ENCODE results near the gene TRIM46. TPM values are rescaled to one million over a fixed set of nuclear protein-coding genes. Genes with fewer than 3 reads are reported as not detected.
A peak's percentile ranks its signal among the peaks of the same experiment; 100 is the strongest.
"Not testable (repeated sequence)": the region's sequence is repeated elsewhere in the genome, so short reads cannot be mapped to it uniquely, and the experiment has no call there.

Gene TRIM46
- total RNA-seq, 1 experiment from 2014 or later: 1.9 TPM

DNA sequence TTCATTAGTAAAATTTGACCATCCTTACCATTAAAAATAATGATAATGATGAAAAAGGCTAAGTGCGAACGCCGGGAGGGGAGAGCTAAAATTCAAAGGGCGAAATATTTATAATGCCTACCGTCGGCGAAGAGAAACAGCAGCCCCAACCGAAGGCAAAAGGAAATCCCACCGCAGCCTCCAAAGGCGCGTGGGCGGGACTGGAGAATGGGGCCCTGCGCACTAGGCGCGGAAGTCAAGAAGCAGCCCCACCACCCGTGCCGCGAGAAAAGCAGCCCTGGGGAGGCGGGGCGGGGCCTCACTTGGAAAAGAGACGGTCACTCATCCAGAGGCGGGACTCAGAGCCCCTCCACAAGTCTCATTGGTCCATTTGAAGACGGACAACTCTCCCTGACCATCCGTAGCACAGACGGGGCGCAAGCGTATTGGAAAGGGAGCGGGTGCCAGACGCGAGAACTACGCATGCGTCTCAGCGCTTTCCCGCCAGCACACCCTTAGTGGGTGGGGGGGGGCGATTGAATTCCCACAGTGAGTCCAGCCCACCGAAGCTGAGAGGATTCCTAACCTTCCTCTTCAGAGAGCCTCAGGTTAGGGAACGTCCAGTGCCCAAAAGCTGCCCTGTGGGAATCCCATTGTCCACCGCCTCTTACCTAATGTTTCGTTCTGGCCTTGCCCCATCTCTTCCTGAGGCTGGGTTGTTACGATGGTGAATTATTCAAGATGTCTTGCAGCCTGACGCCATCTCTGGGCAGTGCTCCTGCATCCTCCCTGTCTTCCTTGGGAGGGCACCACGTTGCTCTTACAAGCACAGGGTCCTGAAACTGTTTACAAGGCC lies 53.8 kb downstream of the TRIM46 start:
- peak; percentile 99 for DNase-seq (ENCODE audit: low read depth)

- DNase-seq (ENCODE audit: low read depth): no peak
Observed at GRCh38 chr1:155228096-155228427, 54.4 kb downstream of the TRIM46 start.

DNA sequence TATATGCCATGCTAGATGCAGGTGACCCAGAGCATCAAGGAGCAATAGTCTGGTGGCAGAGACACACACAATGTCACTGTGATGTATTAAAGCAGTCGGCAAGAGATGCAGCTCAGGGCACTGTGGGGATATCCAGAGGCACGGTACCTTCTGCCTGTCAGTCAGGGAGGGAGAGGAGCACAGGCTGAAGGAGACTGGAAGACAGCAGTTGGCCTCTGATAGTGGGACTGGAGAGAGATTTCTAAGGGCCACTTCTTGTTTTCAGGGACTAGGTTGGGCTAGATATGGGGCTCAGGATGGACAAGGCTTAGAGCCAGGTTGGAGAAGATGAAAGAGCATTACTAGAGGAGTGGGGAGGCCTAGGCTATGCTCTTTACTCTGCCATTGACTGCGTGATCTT lies 57.7 kb downstream of the TRIM46 start:
- not testable (repeated sequence) for DNase-seq (ENCODE audit: low read depth)

- DNase-seq (ENCODE audit: low read depth): not testable (repeated sequence)
Observed at GRCh38 chr1:155232001-155232978, 58.6 kb downstream of the TRIM46 start.

DNA sequence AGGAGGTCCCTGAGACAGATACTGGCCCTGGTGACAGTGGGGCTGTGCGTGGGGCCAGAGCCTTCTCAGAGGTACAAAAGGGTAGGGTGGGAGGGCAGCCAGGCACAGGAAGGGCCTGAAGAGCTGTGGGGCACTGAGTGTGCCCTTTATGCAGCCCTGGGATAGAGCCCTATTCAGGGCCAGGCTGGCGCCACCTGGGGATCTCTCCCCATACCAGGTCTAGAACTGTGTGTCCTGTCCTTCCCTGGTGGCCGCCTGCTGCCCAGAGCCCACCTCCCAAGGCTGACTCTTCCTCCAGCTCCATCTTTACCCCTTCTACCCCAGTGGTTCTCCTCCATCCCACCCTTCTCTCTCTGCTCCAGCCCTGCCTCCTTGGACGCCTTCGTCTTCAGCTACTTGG lies 59.9 kb downstream of the TRIM46 start:
- DNase-seq (ENCODE audit: low read depth): not testable (repeated sequence)

Other genes with a start within 250 kb of the TRIM46 start
- 3.8 and 5.7 TPM in 2 replicates for gene PMVK, start 237.1 kb upstream of the TRIM46 start, total RNA-seq (2014; rRNA removed; shearing (Covaris generic))
- gene PBXIP1, start 217.8 kb upstream of the TRIM46 start, total RNA-seq (2014; rRNA removed; shearing (Covaris generic)): 10.5 and 10.9 TPM in 2 replicates
- 21.8 and 24.3 TPM in 2 replicates for gene PYGO2, start 212.1 kb upstream of the TRIM46 start, total RNA-seq (2014; rRNA removed; shearing (Covaris generic))
- gene SHC1, start 203.1 kb upstream of the TRIM46 start, total RNA-seq (2014; rRNA removed; shearing (Covaris generic)): 112 and 126 TPM in 2 replicates
- 362 and 379 TPM in 2 replicates for gene CKS1B, start 199.2 kb upstream of the TRIM46 start, total RNA-seq (2014; rRNA removed; shearing (Covaris generic))
- 48.1 and 51.2 TPM in 2 replicates for gene FLAD1, start 190.5 kb upstream of the TRIM46 start, total RNA-seq (2014; rRNA removed; shearing (Covaris generic))
- not detected in 2 replicates for gene LENEP, start 180.3 kb upstream of the TRIM46 start, total RNA-seq (2014; rRNA removed; shearing (Covaris generic))
- 11.7 and 14.8 TPM in 2 replicates for gene ZBTB7B, start 171.0 kb upstream of the TRIM46 start, total RNA-seq (2014; rRNA removed; shearing (Covaris generic))
- not detected in 2 replicates for gene DCST2, start 140.1 kb upstream of the TRIM46 start, total RNA-seq (2014; rRNA removed; shearing (Covaris generic))
- gene DCST1, start 140.0 kb upstream of the TRIM46 start, total RNA-seq (2014; rRNA removed; shearing (Covaris generic)): not detected in 2 replicates
- gene ADAM15, start 122.5 kb upstream of the TRIM46 start, total RNA-seq (2014; rRNA removed; shearing (Covaris generic)): 44.5 and 46.2 TPM in 2 replicates
- gene EFNA4, start 110.1 kb upstream of the TRIM46 start, total RNA-seq (2014; rRNA removed; shearing (Covaris generic)): 10.6 and 16.7 TPM in 2 replicates
- 1.1 and 2.4 TPM in 2 replicates for gene EFNA3, start 95.0 kb upstream of the TRIM46 start, total RNA-seq (2014; rRNA removed; shearing (Covaris generic))
- gene EFNA1, start 46.0 kb upstream of the TRIM46 start, total RNA-seq (2014; rRNA removed; shearing (Covaris generic)): 24.6 and 34.5 TPM in 2 replicates
- 14.9 and 28.7 TPM in 2 replicates for gene SLC50A1, start 38.0 kb upstream of the TRIM46 start, total RNA-seq (2014; rRNA removed; shearing (Covaris generic))
- gene DPM3, start 33.3 kb upstream of the TRIM46 start, total RNA-seq (2014; rRNA removed; shearing (Covaris generic)): 5.0 and 66.4 TPM in 2 replicates
- gene KRTCAP2, start 545 bp upstream of the TRIM46 start, total RNA-seq (2014; rRNA removed; shearing (Covaris generic)): 123 and 131 TPM in 2 replicates
- 2.9 and 3.2 TPM in 2 replicates for gene THBS3, start 34.0 kb downstream of the TRIM46 start, total RNA-seq (2014; rRNA removed; shearing (Covaris generic))
- 81.3 and 96.7 TPM in 2 replicates for gene MTX1, start 34.8 kb downstream of the TRIM46 start, total RNA-seq (2014; rRNA removed; shearing (Covaris generic))
- 1.6 and 2.7 TPM in 2 replicates for gene ENTREP3, start 81.6 kb downstream of the TRIM46 start, total RNA-seq (2014; rRNA removed; shearing (Covaris generic))
- 42.1 and 43.4 TPM in 2 replicates for gene SCAMP3, start 88.5 kb downstream of the TRIM46 start, total RNA-seq (2014; rRNA removed; shearing (Covaris generic))
- gene CLK2, start 99.7 kb downstream of the TRIM46 start, total RNA-seq (2014; rRNA removed; shearing (Covaris generic)): 11.5 and 15.1 TPM in 2 replicates
- 0.11 and 0.65 TPM in 2 replicates for gene HCN3, start 103.6 kb downstream of the TRIM46 start, total RNA-seq (2014; rRNA removed; shearing (Covaris generic))
- not detected in 2 replicates for gene PKLR, start 127.6 kb downstream of the TRIM46 start, total RNA-seq (2014; rRNA removed; shearing (Covaris generic))
- gene FDPS, start 135.0 kb downstream of the TRIM46 start, total RNA-seq (2014; rRNA removed; shearing (Covaris generic)): 219 and 227 TPM in 2 replicates
- gene RUSC1, start 147.0 kb downstream of the TRIM46 start, total RNA-seq (2014; rRNA removed; shearing (Covaris generic)): 17.1 and 18.6 TPM in 2 replicates